Measurements from ENCODE around the gene SATL1. TPM values are rescaled to one million over a fixed set of nuclear protein-coding genes. Genes with fewer than 3 reads are reported as not detected.

The SATL1 gene
- total and polyA plus RNA-seq, 2 experiments from 2014 or later, result 0.17 TPM

GRCh38 chrX:85196319-85196718 lies 47.3 kb downstream of the SATL1 start:
- WGBS (ENCODE audit: low lambda C conversion rate, missing lambda C conversion rate), result 77% methylated on average over 1 of the region's 1 CpG
- H3K27ac ChIP-seq, result no peak overlapping the region
- H3K4me3 ChIP-seq, result no peak overlapping the region
- no peaks in the 10 kb centered on the region for H3K27me3 ChIP-seq
- no peaks in the 10 kb centered on the region for H3K36me3 ChIP-seq (replicated peaks; ENCODE audit: insufficient read depth, low read depth)
- no peaks in the 10 kb centered on the region for H3K79me2 ChIP-seq
- no peaks in the 10 kb centered on the region for H3K9me2 ChIP-seq (replicated peaks; ENCODE audit: insufficient read depth)
- no peaks in the 10 kb centered on the region for H4K20me1 ChIP-seq (ENCODE audit: insufficient read depth, poor library complexity, severe bottlenecking)
- H3K4me2 ChIP-seq, result no peak overlapping the region
- H3K4me1 ChIP-seq (ENCODE audit: insufficient read depth), result no peaks in the 10 kb centered on the region
- H3K9me3 ChIP-seq (ENCODE audit: low read depth), result no peaks in the 10 kb centered on the region
- DNase-seq (ENCODE audit: low spot score), result no peak
- no peak for TF ChIP-seq EZH2 (IDR thresholded peaks at IDR 0.05; ENCODE audit: borderline replicate concordance)
- no peak for TF ChIP-seq CTCF (IDR thresholded peaks at IDR 0.05; ENCODE audit: poor library complexity)
- no peak for TF ChIP-seq EZH2phosphoT487 (IDR thresholded peaks at IDR 0.05; ENCODE audit: low read depth, severe bottlenecking, unreplicated experiment)
- no peak overlapping the region for H2AFZ ChIP-seq

GRCh38 chrX:85159644-85160043 lies 83.9 kb downstream of the SATL1 start:
- no peaks in the 10 kb centered on the region for H4K20me1 ChIP-seq (ENCODE audit: insufficient read depth, poor library complexity, severe bottlenecking)
- H3K4me2 ChIP-seq, result no peak overlapping the region
- H3K27ac ChIP-seq, result no peak overlapping the region
- peaks cover 7% of the 10 kb centered on the region for H3K9me3 ChIP-seq (ENCODE audit: low read depth)
- H3K79me2 ChIP-seq, result no peaks in the 10 kb centered on the region
- H2AFZ ChIP-seq, result no peak overlapping the region
- TF ChIP-seq EZH2 (IDR thresholded peaks at IDR 0.05; ENCODE audit: borderline replicate concordance), result no peak
- no peak for TF ChIP-seq CTCF (IDR thresholded peaks at IDR 0.05; ENCODE audit: poor library complexity)
- no peak for TF ChIP-seq EZH2phosphoT487 (IDR thresholded peaks at IDR 0.05; ENCODE audit: low read depth, severe bottlenecking, unreplicated experiment)
- no peak overlapping the region for H3K4me3 ChIP-seq
- no peaks in the 10 kb centered on the region for H3K4me1 ChIP-seq (ENCODE audit: insufficient read depth)
- DNase-seq (ENCODE audit: low spot score), result no peak
- no peaks in the 10 kb centered on the region for H3K9me2 ChIP-seq (replicated peaks; ENCODE audit: insufficient read depth)
- 73% methylated on average over 5 of the region's 5 CpGs for WGBS (ENCODE audit: low lambda C conversion rate, missing lambda C conversion rate)
- H3K27me3 ChIP-seq, result no peaks in the 10 kb centered on the region
- H3K36me3 ChIP-seq (replicated peaks; ENCODE audit: insufficient read depth, low read depth), result no peaks in the 10 kb centered on the region

GRCh38 chrX:85140964-85141363 lies 102.6 kb downstream of the SATL1 start:
- H4K20me1 ChIP-seq (ENCODE audit: insufficient read depth, poor library complexity, severe bottlenecking), result no peaks in the 10 kb centered on the region
- WGBS (ENCODE audit: low lambda C conversion rate, missing lambda C conversion rate), result 69% methylated on average over 1 of the region's 1 CpG
- no peaks in the 10 kb centered on the region for H3K9me3 ChIP-seq (ENCODE audit: low read depth)
- no peaks in the 10 kb centered on the region for H3K4me1 ChIP-seq (ENCODE audit: insufficient read depth)
- H2AFZ ChIP-seq, result no peak overlapping the region
- no peaks in the 10 kb centered on the region for H3K79me2 ChIP-seq
- no peak overlapping the region for H3K27ac ChIP-seq
- no peak overlapping the region for H3K4me3 ChIP-seq
- no peaks in the 10 kb centered on the region for H3K9me2 ChIP-seq (replicated peaks; ENCODE audit: insufficient read depth)
- TF ChIP-seq CTCF (IDR thresholded peaks at IDR 0.05; ENCODE audit: poor library complexity) (no peak), EZH2phosphoT487 (IDR thresholded peaks at IDR 0.05; ENCODE audit: low read depth, severe bottlenecking, unreplicated experiment) (no peak), EZH2 (IDR thresholded peaks at IDR 0.05; ENCODE audit: borderline replicate concordance) (no peak)
- H3K36me3 ChIP-seq (replicated peaks; ENCODE audit: insufficient read depth, low read depth), result no peaks in the 10 kb centered on the region
- no peaks in the 10 kb centered on the region for H3K27me3 ChIP-seq
- no peak for DNase-seq (ENCODE audit: low spot score)
- no peak overlapping the region for H3K4me2 ChIP-seq

GRCh38 chrX:85139422-85139821 lies 104.2 kb downstream of the SATL1 start:
- WGBS (ENCODE audit: low lambda C conversion rate, missing lambda C conversion rate), result 71% methylated on average over 1 of the region's 1 CpG

More at GRCh38 chrX:85139422-85139821, 104.2 kb downstream of the SATL1 start:
- no peak overlapping the region for H3K4me2 ChIP-seq
- DNase-seq (ENCODE audit: low spot score), result no peak
- H3K36me3 ChIP-seq (replicated peaks; ENCODE audit: insufficient read depth, low read depth), result no peaks in the 10 kb centered on the region
- no peaks in the 10 kb centered on the region for H3K9me3 ChIP-seq (ENCODE audit: low read depth)
- H3K79me2 ChIP-seq, result no peaks in the 10 kb centered on the region
- no peaks in the 10 kb centered on the region for H4K20me1 ChIP-seq (ENCODE audit: insufficient read depth, poor library complexity, severe bottlenecking)
- H3K4me3 ChIP-seq, result no peak overlapping the region
- H3K4me1 ChIP-seq (ENCODE audit: insufficient read depth), result no peaks in the 10 kb centered on the region
- TF ChIP-seq CTCF (IDR thresholded peaks at IDR 0.05; ENCODE audit: poor library complexity), result no peak
- no peak for TF ChIP-seq EZH2phosphoT487 (IDR thresholded peaks at IDR 0.05; ENCODE audit: low read depth, severe bottlenecking, unreplicated experiment)
- TF ChIP-seq EZH2 (IDR thresholded peaks at IDR 0.05; ENCODE audit: borderline replicate concordance), result no peak
- H3K27ac ChIP-seq, result no peak overlapping the region
- H2AFZ ChIP-seq, result no peak overlapping the region
- H3K27me3 ChIP-seq, result no peaks in the 10 kb centered on the region
- H3K9me2 ChIP-seq (replicated peaks; ENCODE audit: insufficient read depth), result no peaks in the 10 kb centered on the region
